HG03378 (cell line): ENCODE results near the gene SORCS2.

Experiments
- ATAC-seq: cut with Tn5 transposase; IDR thresholded peaks from one replicate; pipeline ENCODE4 v1.9.1; 2021; ENCODE audit warnings: mild to moderate bottlenecking, moderate library complexity; ENCODE audit not compliant: unreplicated experiment

SORCS2 gene

GRCh38 chr4:7461230-7461629 lies 268.9 kb downstream of the SORCS2 start:
- no peak for ATAC-seq

GRCh38 chr4:7462509-7462971 lies 270.2 kb downstream of the SORCS2 start:
- no peak for ATAC-seq

- no peak for ATAC-seq
These were observed 271.4 kb downstream of the SORCS2 start for GRCh38 chr4:7463566-7464258.

GRCh38 chr4:7464259-7464655 lies 271.9 kb downstream of the SORCS2 start:
- ATAC-seq = no peak

- ATAC-seq = no peak
These were observed 272.7 kb downstream of the SORCS2 start for GRCh38 chr4:7465017-7465416.

GRCh38 chr4:7466215-7466614 lies 273.9 kb downstream of the SORCS2 start:
- ATAC-seq = no peak

- no peak for ATAC-seq
These were observed 274.6 kb downstream of the SORCS2 start for GRCh38 chr4:7466904-7467303.

GRCh38 chr4:7467471-7467870 lies 275.1 kb downstream of the SORCS2 start:
- no peak for ATAC-seq

- no peak for ATAC-seq
These were observed 276.7 kb downstream of the SORCS2 start for GRCh38 chr4:7469023-7469422.

GRCh38 chr4:7470111-7470510 lies 277.8 kb downstream of the SORCS2 start:
- ATAC-seq = no peak

GRCh38 chr4:7470522-7471128 lies 278.3 kb downstream of the SORCS2 start:
- ATAC-seq = no peak

GRCh38 chr4:7472442-7473013 lies 280.2 kb downstream of the SORCS2 start:
- ATAC-seq = no peak

- no peak for ATAC-seq
These were observed 280.7 kb downstream of the SORCS2 start for GRCh38 chr4:7473081-7473480.

GRCh38 chr4:7474320-7474719 lies 282.0 kb downstream of the SORCS2 start:
- ATAC-seq = no peak

- no peak for ATAC-seq
These were observed 282.9 kb downstream of the SORCS2 start for GRCh38 chr4:7475207-7475606.

GRCh38 chr4:7476820-7477219 lies 284.5 kb downstream of the SORCS2 start:
- no peak for ATAC-seq

- ATAC-seq = no peak
These were observed 285.4 kb downstream of the SORCS2 start for GRCh38 chr4:7477695-7478094.

GRCh38 chr4:7478665-7479064 lies 286.3 kb downstream of the SORCS2 start:
- no peak for ATAC-seq

- no peak for ATAC-seq
These were observed 288.1 kb downstream of the SORCS2 start for GRCh38 chr4:7480423-7480822.

- no peak for ATAC-seq
These were observed 288.9 kb downstream of the SORCS2 start for GRCh38 chr4:7481227-7481626.

- no peak for ATAC-seq
These were observed 292.8 kb downstream of the SORCS2 start for GRCh38 chr4:7485096-7485495.

GRCh38 chr4:7486101-7486500 lies 293.8 kb downstream of the SORCS2 start:
- ATAC-seq = no peak
